ENCODE results near the gene ZC3H11A.

DNA sequence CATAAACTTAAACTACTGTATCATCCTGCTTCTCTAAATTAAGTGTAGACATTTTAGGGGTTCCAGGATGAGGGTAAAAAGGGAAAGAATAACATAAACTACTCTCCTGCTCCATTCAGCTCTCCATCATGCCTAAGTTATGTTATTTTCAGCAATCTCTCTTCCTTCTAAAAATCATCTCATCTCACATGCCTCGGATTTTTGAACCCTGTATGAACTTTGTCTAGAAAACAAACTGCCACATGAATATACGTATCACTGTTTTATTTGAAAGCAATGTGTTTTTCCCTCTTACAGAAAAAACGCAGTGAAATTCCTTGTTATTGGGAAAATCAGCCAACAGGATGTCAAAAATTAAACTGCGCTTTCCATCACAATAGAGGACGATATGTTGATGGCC, 32.6 kb downstream of the ZC3H11A start:
- TF ChIP-seq, protein P1, sequence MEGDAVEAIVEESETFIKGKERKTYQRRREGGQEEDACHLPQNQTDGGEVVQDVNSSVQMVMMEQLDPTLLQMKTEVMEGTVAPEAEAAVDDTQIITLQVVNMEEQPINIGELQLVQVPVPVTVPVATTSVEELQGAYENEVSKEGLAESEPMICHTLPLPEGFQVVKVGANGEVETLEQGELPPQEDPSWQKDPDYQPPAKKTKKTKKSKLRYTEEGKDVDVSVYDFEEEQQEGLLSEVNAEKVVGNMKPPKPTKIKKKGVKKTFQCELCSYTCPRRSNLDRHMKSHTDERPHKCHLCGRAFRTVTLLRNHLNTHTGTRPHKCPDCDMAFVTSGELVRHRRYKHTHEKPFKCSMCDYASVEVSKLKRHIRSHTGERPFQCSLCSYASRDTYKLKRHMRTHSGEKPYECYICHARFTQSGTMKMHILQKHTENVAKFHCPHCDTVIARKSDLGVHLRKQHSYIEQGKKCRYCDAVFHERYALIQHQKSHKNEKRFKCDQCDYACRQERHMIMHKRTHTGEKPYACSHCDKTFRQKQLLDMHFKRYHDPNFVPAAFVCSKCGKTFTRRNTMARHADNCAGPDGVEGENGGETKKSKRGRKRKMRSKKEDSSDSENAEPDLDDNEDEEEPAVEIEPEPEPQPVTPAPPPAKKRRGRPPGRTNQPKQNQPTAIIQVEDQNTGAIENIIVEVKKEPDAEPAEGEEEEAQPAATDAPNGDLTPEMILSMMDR (IDR thresholded peaks at IDR 0.05) = no peak
- no peak for TF ChIP-seq POLR2A (IDR thresholded peaks at IDR 0.05)
